MM.1S (cell line): Measurements from ENCODE around the gene OR2F1.

ENCODE experiments used
- DNase-seq: peaks from one replicate; pipeline ENCODE4 v3.0.0-alpha.2; 2015
- H2AFZ ChIP-seq: fragments of 300-600 bp; sonication (generic); 2 replicates; pipeline ENCODE4 v1.6.0; 2016; ENCODE audit warnings: antibody characterized with exemption, low read length
- H3F3A ChIP-seq: fragments of 300-600 bp; sonication (generic); 2 replicates; pipeline ENCODE4 v1.6.1; 2016; ENCODE audit warnings: mild to moderate bottlenecking, antibody characterized with exemption, low read length, moderate library complexity, mixed read lengths; ENCODE audit not compliant: insufficient read depth
- H3K27ac ChIP-seq: fragments of 300-600 bp; sonication (generic); 2 replicates; pipeline ENCODE4 v1.5.1; 2016; ENCODE audit warnings: mild to moderate bottlenecking, low read length
- H3K27me3 ChIP-seq: fragments of 300-600 bp; sonication (generic); replicated peaks from 2 replicates; pipeline ENCODE4 v1.6.0; 2016; ENCODE audit warnings: low read length; ENCODE audit not compliant: insufficient read depth
- H3K36me3 ChIP-seq: fragments of 300-600 bp; sonication (generic); replicated peaks from 2 replicates; pipeline ENCODE4 v1.6.1; 2016; ENCODE audit warnings: mild to moderate bottlenecking, low read length, mixed read lengths; ENCODE audit not compliant: insufficient read depth
- H3K4me1 ChIP-seq: fragments of 300-600 bp; sonication (generic); 2 replicates; pipeline ENCODE4 v1.6.1; 2016; ENCODE audit warnings: low read length, mixed read lengths
- H3K4me2 ChIP-seq: fragments of 300-600 bp; sonication (generic); 2 replicates; pipeline ENCODE4 v1.6.0; 2016; ENCODE audit warnings: low read depth, low read length
- H3K4me3 ChIP-seq: fragments of 300-600 bp; sonication (generic); 2 replicates; pipeline ENCODE4 v1.5.1; 2016; ENCODE audit warnings: low read length, mixed read lengths
- H3K79me2 ChIP-seq: fragments of 300-600 bp; sonication (generic); 2 replicates; pipeline ENCODE4 v1.6.1; 2016; ENCODE audit warnings: mixed run types, low read length, mixed read lengths
- H3K9ac ChIP-seq: fragments of 300-600 bp; sonication (generic); 2 replicates; pipeline ENCODE4 v1.6.1; 2016; ENCODE audit warnings: low read length, mixed read lengths
- H3K9me2 ChIP-seq: fragments of 300-600 bp; sonication (generic); replicated peaks from 2 replicates; pipeline ENCODE4 v1.6.1; 2016; ENCODE audit warnings: mild to moderate bottlenecking, low read length, mixed read lengths; ENCODE audit not compliant: insufficient read depth
- H3K9me3 ChIP-seq: fragments of 300-600 bp; sonication (generic); replicated peaks from 2 replicates; pipeline ENCODE4 v1.6.1; 2016; ENCODE audit warnings: mild to moderate bottlenecking, low read length, mixed read lengths; ENCODE audit not compliant: insufficient read depth
- H4K20me1 ChIP-seq: fragments of 300-600 bp; sonication (generic); 2 replicates; pipeline ENCODE4 v1.6.1; 2016; ENCODE audit warnings: mild to moderate bottlenecking, low read length, moderate library complexity, mixed read lengths; ENCODE audit not compliant: insufficient read depth
- CTCF ChIP-seq: fragments of 300-600 bp; sonication (generic); IDR thresholded peaks from 2 replicates; pipeline ENCODE4 v1.5.1; 2016; ENCODE audit warnings: antibody characterized with exemption, low read length, mixed read lengths
- EZH2 ChIP-seq: fragments of 300-600 bp; sonication (generic); optimal IDR thresholded peaks from 2 replicates; pipeline ENCODE3; 2017; ENCODE audit warnings: low read depth, mild to moderate bottlenecking, antibody characterized with exemption, low read length, mixed read lengths
- EZH2phosphoT487 ChIP-seq: fragments of 300-600 bp; sonication (generic); IDR thresholded peaks from 2 replicates; pipeline ENCODE4 v1.6.1; 2018; ENCODE audit warnings: antibody characterized with exemption, low read length

Gene OR2F1

GRCh38 chr7:143993924-143994323, 39.3 kb downstream of the OR2F1 start:
- no peaks in the 10 kb centered on the region for H3K79me2 ChIP-seq
- H4K20me1 ChIP-seq: no peaks in the 10 kb centered on the region
- no peak overlapping the region for H2AFZ ChIP-seq
- H3K27ac ChIP-seq: no peak overlapping the region
- H3K9me3 ChIP-seq: no peaks in the 10 kb centered on the region
- H3K4me2 ChIP-seq: no peak overlapping the region
- H3F3A ChIP-seq: no peaks in the 10 kb centered on the region
- DNase-seq: no peak
- TF ChIP-seq EZH2phosphoT487: no peak
- TF ChIP-seq EZH2: no peak
- TF ChIP-seq CTCF: no peak
- no peak overlapping the region for H3K9ac ChIP-seq
- no peaks in the 10 kb centered on the region for H3K36me3 ChIP-seq
- no peaks in the 10 kb centered on the region for H3K4me1 ChIP-seq
- no peaks in the 10 kb centered on the region for H3K9me2 ChIP-seq
- no peak overlapping the region for H3K4me3 ChIP-seq
- H3K27me3 ChIP-seq: no peaks in the 10 kb centered on the region

- Histone ChIP-seq H3K4me2 (no peak within 1 kb of the TSS), H3K27ac (no peak within 1 kb of the TSS), H2AFZ (no peak within 1 kb of the TSS), H3K4me3 (no peak within 1 kb of the TSS), H3K9me3 (no peaks in the 10 kb centered on the region), H3K79me2 (no peaks in the 10 kb centered on the region), H3K9ac (no peak within 1 kb of the TSS), H3K9me2 (no peaks in the 10 kb centered on the region), H3K27me3 (no peaks in the 10 kb centered on the region), H3F3A (no peaks in the 10 kb centered on the region), H3K4me1 (no peaks in the 10 kb centered on the region), H4K20me1 (no peaks in the 10 kb centered on the region), H3K36me3 (no peaks in the 10 kb centered on the region)
- TF ChIP-seq EZH2: no peak
- no peak for DNase-seq
These were observed 45.4 kb downstream of the OR2F1 start, which contains the start of gene OR6B1 for GRCh38 chr7:144000020-144000419. Gene OR6B1 (plus strand): TSS chr7:144000320. CDS start chr7:144003997, 3,677 bp downstream.

- H3K36me3 ChIP-seq: no peaks in the 10 kb centered on the region
- H3K27ac ChIP-seq: no peak overlapping the region
- no peak for TF ChIP-seq EZH2
- TF ChIP-seq EZH2phosphoT487: no peak
- TF ChIP-seq CTCF: no peak
- no peaks in the 10 kb centered on the region for H4K20me1 ChIP-seq
- H3K4me2 ChIP-seq: no peak overlapping the region
- no peak overlapping the region for H3K4me3 ChIP-seq
- H3K9me3 ChIP-seq: no peaks in the 10 kb centered on the region
- no peak overlapping the region for H3K9ac ChIP-seq
- H2AFZ ChIP-seq: no peak overlapping the region
- DNase-seq: no peak
- no peaks in the 10 kb centered on the region for H3K27me3 ChIP-seq
- H3K9me2 ChIP-seq: no peaks in the 10 kb centered on the region
- no peaks in the 10 kb centered on the region for H3K4me1 ChIP-seq
- no peaks in the 10 kb centered on the region for H3K79me2 ChIP-seq
- H3F3A ChIP-seq: no peaks in the 10 kb centered on the region
These were observed 46.9 kb downstream of the OR2F1 start for GRCh38 chr7:144001543-144001942.

- TF ChIP-seq EZH2phosphoT487: no peak
- Histone ChIP-seq H3K27ac (no peak overlapping the region), H3K4me2 (no peak overlapping the region), H4K20me1 (no peaks in the 10 kb centered on the region), H3K9me2 (no peaks in the 10 kb centered on the region), H3K4me1 (no peaks in the 10 kb centered on the region), H3K9ac (no peak overlapping the region), H3K27me3 (no peaks in the 10 kb centered on the region), H3K36me3 (no peaks in the 10 kb centered on the region), H3K9me3 (no peaks in the 10 kb centered on the region), H2AFZ (no peak overlapping the region), H3K79me2 (no peaks in the 10 kb centered on the region), H3K4me3 (no peak overlapping the region), H3F3A (no peaks in the 10 kb centered on the region)
- no peak for DNase-seq
These were observed 50.1 kb downstream of the OR2F1 start for GRCh38 chr7:144004703-144005102.
